ENCODE data around the gene ANTXRL.
"Not testable (repeated sequence)": the region's sequence is repeated elsewhere in the genome, so short reads cannot be mapped to it uniquely, and the experiment has no call there.

ANTXRL gene

GRCh38 chr10:46308666-46309450 lies 22.1 kb downstream of the ANTXRL start:
- no peak for DNase-seq

- no peak for DNase-seq
Measured at GRCh38 chr10:46309511-46310142, 22.8 kb downstream of the ANTXRL start.

DNA sequence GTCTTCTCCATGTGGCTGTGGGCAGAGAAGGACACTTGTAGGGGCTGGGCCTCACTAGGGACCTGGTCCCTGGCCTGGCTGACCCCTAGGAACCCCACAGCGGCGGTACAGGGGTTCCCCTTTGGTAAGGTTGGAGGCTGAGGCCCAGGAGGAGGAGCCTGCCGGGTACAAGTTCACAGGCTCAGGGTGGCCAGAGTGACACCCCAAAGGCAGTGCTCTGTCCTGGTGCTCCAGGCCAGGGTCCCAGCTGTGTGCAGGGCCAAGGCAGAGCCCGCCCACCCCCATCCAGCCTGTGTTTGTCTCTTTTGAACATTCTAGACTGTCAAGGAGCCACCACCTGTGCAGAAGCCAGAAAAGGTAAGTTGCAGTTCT lies 23.3 kb downstream of the ANTXRL start:
- DNase-seq = no peak

GRCh38 chr10:46310851-46311250 lies 24.1 kb downstream of the ANTXRL start:
- DNase-seq = no peak

DNA sequence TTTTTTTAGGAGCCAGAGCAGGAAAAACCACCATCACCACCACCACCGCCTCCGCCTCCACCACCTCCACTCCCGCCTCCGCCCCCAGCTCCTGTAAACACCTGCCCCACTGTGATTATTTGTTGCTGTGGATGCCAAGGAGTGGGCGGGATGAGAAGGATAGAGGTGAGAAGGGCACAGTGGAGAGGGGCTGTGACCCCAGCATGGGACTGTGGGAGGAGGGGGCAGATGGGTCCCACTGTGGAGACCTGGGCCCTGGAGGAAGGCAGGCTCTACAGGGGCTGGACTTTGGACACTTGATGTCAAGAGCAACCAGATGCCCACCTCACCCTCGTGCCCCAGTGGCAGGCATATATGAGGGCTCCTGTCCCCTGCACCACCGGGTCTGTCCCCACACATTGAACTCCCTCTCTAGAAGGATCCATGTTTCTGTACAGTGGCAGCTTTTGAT lies 24.7 kb downstream of the ANTXRL start:
- DNase-seq = no peak

DNA sequence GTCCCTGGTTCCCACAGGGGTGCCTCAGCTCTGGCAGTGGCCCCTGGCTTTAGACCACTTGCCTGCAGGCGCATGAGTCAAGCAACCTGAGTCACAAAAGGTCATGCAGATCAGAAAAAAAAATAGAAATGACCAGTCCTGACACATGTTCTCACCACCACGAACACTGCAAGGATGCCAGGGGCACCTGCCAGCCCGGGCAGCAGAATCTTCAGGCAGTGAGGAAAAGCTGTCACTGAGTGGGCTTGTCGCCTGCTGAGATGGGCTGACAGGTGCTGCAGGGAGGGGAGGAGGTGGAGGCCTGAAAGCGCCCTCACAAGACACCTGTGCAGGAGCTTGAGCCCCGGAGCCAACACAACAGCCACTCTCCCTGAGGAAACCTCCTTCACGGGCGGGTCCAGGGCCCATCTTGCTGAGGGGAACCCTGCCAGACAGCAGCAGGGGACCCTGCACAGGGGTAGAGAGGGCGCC lies 25.2 kb downstream of the ANTXRL start:
- not testable (repeated sequence) for DNase-seq

GRCh38 chr10:46312953-46313352 lies 26.2 kb downstream of the ANTXRL start:
- no peak for DNase-seq

DNA sequence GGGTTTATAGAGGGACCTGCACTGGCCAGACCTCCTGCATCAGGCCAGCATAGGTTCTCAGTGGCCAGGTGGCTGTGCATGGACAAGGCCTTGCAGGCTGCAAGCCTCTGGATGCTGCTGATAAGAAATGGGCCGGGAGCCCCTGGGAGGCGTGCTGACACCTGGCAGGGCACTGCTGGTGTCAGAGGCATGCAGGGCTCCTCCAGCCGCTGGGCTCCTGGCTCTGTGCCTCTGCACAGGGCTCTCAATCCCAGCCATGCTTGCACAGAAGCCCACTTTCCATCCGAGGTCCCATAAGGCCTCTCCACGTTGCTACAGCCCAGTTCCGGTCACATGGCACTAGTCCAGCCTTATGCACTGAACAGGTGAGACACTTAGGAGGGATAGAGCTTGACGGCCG lies 27.3 kb downstream of the ANTXRL start:
- DNase-seq = no peak

DNA sequence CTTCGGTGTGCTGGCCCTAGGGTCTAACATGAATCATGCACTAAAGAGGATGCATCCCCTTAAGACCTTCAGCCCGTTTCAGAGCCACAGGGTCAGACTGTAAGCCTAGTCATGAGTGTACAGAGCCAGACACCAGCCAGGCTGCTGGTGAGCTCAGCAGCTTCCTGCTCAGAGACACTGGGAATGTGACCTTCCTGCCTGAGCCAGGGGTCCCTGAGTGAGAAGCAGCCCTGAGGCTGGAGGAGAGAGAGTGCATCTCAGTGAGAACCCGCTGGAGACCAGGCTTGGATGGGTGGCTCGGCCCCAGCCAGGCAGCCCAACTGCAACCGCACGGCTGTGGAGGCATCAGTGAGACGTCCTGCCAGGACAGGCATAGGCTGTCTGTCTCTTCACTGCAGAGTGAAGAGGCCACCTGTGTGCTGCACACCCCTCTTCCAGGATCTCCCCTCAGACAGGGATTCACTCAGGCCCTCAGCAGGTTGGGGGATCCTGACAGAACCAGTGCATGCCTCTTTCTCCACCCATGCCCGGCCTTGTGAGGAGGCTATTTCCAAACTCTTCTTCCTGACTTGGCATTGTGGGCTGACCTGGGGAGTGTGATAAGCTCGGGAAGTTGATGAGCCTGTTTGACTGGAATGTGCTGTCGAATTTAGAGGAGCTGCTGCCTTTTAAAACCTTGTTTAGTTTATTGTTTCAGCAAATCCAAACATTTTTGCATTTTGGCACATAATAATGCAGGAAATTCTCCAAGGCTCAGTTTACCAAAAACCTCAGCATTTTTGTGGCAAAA lies 28.5 kb downstream of the ANTXRL start:
- not testable (repeated sequence) for DNase-seq

- DNase-seq = no peak
Measured at GRCh38 chr10:46317370-46317769, 30.6 kb downstream of the ANTXRL start.

GRCh38 chr10:46317889-46318288 lies 31.1 kb downstream of the ANTXRL start:
- no peak for DNase-seq

- DNase-seq = no peak
Measured at GRCh38 chr10:46318799-46319198, 32.0 kb downstream of the ANTXRL start.

GRCh38 chr10:46319389-46319788 lies 32.6 kb downstream of the ANTXRL start:
- no peak for DNase-seq

DNA sequence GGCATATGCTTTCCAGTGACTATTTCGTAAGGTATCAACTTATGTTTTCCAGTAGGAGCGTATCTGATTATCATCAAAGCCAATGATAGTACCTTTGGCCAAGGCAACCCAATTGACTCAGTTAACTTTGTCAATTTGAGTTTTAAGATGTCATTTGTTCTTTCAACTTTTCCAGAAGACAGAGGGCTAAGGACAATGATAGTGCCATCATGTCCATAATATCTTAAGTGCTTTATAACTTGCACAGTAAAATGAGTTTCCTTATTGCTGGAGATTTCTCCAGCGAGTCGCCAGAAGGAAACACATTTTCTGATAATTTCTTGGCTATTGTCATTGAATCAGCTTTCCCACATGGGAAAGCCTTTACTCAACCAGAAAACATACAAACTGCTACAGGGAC lies 35.0 kb downstream of the ANTXRL start:
- no peak for DNase-seq

DNA sequence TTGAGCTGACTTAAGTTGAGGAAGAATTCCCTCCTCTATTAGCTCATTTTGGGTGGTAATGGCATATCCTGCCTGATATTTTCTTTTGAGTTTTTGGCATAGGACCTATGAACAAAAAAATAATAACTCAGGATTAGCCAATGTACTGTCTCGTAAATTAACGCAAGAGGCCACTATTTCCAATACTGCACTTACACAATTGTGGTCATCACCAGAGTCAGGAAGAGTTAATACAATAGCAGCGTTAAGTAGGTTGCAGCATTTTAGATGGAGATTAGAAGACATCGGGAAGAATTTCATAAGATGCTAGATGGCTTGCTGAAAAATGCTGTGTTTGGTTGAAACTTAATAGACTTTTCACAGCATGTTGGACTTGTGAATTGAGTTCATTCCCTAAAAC lies 36.4 kb downstream of the ANTXRL start:
- no peak for DNase-seq

DNA sequence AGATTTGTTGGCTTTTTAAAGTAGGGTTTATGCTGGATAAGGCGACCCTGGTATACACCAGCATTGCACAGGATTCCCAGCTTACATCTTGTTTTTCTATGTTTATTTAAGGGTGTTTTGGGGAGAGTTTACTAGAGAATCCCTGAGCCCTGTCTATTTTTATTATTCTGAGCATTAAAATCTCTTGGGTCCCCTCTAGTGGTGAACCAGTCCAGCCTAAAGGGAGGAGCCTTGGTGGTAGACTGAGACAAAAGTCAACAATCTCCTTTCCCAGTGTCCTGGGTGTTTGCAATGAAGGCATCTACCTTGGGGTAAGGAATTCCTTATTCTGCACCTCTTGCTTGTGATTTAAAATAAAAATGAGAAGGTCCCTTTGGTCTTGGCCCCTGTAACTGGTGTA lies 38.2 kb downstream of the ANTXRL start:
- DNase-seq = no peak

DNA sequence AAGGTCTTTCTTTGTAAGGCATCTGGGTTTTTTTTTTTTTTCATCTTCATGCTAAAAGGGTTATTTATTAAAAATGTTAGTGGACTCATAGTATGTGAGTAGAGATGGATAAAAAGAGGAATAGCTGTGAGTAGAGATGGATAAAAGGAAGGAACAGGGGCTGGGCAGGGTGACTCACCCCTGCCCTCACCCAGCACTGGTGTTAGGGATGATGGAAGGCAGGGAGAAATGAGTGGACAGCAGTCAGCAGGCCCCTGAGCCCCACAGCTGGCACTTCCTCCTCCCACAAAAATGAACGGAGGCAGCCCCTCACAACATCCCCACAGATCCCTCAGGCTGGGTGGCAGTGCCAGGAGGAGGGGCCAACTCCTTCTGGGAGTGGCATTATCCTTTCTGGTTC lies 39.3 kb downstream of the ANTXRL start:
- no peak for DNase-seq

DNA sequence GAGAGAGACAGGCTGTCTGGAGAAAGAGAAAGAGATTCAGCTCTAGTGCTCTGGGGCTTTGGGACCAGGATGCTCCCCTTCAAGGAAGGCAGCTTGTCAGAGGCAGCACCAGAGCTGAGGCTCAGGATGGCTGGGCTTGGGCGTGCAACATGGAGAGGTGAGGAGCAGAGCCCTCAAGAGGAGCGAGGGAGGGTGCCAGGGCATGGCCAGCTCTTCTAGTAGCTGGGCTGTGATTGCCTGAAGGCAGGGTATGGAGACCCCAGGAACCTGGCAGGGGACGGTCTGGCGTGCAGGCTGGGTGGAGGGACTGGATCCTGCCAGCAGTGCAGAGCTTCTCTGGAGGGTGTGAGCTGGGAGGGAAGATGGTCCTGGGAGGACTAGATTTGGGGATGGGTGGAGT lies 40.2 kb downstream of the ANTXRL start:
- no peak for DNase-seq

DNA sequence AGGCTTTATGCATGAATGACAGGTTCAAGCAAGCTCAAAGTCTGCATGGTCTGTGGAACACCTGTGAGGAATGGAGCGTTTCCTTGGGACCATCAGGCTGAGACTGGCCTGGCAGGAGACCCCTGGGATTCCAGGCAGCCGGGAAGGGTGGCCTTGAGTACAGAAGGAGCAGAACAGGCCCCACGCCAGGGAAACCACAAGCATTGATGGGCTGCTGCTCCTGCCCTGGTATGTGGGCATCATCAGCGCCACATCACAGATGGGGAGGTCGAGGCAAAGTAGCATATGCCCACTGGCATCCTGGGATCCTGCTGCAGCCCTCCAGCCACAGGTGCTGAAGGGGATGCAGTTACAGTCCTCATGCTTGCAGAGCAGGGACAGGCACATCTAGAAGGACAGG lies 40.9 kb downstream of the ANTXRL start:
- no peak for DNase-seq

DNA sequence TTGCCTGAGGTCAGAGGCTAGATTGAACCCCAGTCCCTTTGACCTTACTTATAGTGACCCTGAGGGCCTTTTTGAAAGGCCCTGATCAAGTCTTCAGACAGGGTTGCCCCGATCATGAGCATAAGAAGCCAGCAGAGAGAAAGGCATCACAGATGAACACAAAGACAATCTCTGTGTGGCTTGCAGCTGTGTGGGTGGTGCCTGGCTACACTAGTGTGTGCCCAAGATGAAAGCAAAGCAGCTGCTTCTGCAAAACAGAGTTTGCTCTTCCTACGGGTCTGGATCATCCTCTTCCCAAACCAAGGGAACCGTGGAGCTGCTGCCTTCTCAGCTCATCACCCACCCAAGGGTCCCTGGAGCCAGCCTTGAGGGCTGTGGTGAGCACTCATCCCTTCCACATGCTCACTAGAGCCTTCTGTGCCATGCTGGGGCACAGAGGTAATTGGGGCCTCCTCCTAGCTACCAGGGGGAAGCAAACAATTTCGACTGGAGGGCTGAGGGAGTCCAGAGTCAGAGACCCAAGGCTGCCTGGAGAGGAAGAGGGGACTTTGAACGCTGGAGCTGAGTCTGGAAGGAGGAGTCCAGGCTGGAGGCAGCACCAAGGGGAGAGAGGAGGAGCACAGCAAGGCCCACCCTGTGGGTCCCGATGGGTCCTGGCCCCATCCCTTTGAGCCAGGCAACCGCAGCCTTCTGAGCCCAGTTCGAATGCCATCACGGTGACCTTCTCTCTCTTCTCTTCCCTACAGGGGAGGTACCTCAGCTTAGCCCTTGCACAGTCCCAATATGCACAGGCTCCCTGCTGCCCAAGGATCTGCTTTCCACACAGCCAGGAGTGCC lies 42.3 kb downstream of the ANTXRL start:
- no peak for DNase-seq

GRCh38 chr10:46329690-46330016 lies 42.9 kb downstream of the ANTXRL start:
- DNase-seq = no peak

DNA sequence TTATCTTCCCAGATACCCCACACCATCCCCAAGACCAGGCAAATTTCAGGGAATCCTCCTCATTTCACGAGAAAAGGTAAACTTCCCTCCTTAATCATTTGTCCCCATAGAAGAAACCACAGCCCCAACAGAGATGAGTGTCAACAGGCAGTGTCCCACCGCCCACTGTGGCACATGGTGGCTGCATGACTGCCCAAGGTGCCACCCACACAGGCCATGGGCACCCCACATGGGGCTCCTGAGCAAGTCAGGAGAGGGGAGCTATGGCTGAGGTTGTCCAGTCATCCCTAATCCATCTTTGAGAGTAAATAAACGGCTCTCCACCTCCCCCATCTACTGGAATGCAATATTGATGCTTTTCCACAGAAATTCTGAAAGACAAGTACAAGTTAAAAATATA lies 44.1 kb downstream of the ANTXRL start:
- DNase-seq = no peak

GRCh38 chr10:46365484-46365883 lies 78.7 kb downstream of the ANTXRL start:
- not testable (repeated sequence) for DNase-seq
